ENCODE measurements around the gene ANKRD10.

ANKRD10 gene

GRCh38 chr13:110872034-110872767 lies 42.7 kb downstream of the ANKRD10 start:
- H3K4me1 ChIP-seq (ENCODE audit: control insufficient read depth, insufficient read depth, low read length): peaks cover 20% of the 10 kb centered on the region
- no peak overlapping the region for H3K9ac ChIP-seq (ENCODE audit: low read depth, low read length)
- H3K9me3 ChIP-seq (ENCODE audit: control insufficient read depth, insufficient read depth, low read length): no peaks in the 10 kb centered on the region
- no peak overlapping the region for H3K27ac ChIP-seq (ENCODE audit: low read depth, low read length)
- no peak overlapping the region for H3K4me3 ChIP-seq (ENCODE audit: low read depth, low read length)
- H3K27me3 ChIP-seq (ENCODE audit: control insufficient read depth, insufficient read depth, low read length): no peaks in the 10 kb centered on the region
- H3K36me3 ChIP-seq (ENCODE audit: control insufficient read depth, insufficient read depth, low read length): no peaks in the 10 kb centered on the region

GRCh38 chr13:110869805-110870706 lies 44.8 kb downstream of the ANKRD10 start:
- Histone ChIP-seq H3K9me3 (ENCODE audit: control insufficient read depth, insufficient read depth, low read length) (no peaks in the 10 kb centered on the region), H3K27ac (ENCODE audit: low read depth, low read length) (peak overlapping the region; percentile 64), H3K4me3 (ENCODE audit: low read depth, low read length) (no peak overlapping the region; the same call in 1 of the 2 replicates), H3K4me1 (ENCODE audit: control insufficient read depth, insufficient read depth, low read length) (peaks cover 19% of the 10 kb centered on the region), H3K36me3 (ENCODE audit: control insufficient read depth, insufficient read depth, low read length) (no peaks in the 10 kb centered on the region), H3K27me3 (ENCODE audit: control insufficient read depth, insufficient read depth, low read length) (no peaks in the 10 kb centered on the region), H3K9ac (ENCODE audit: low read depth, low read length) (no peak overlapping the region)

GRCh38 chr13:110869231-110869804 lies 45.6 kb downstream of the ANKRD10 start:
- Histone ChIP-seq H3K27ac (ENCODE audit: low read depth, low read length) (peak overlapping the region; percentile 64), H3K27me3 (ENCODE audit: control insufficient read depth, insufficient read depth, low read length) (no peaks in the 10 kb centered on the region), H3K9me3 (ENCODE audit: control insufficient read depth, insufficient read depth, low read length) (no peaks in the 10 kb centered on the region), H3K4me1 (ENCODE audit: control insufficient read depth, insufficient read depth, low read length) (peaks cover 15% of the 10 kb centered on the region), H3K9ac (ENCODE audit: low read depth, low read length) (no peak overlapping the region), H3K36me3 (ENCODE audit: control insufficient read depth, insufficient read depth, low read length) (no peaks in the 10 kb centered on the region), H3K4me3 (ENCODE audit: low read depth, low read length) (no peak overlapping the region)

- no peaks in the 10 kb centered on the region for H3K27me3 ChIP-seq (ENCODE audit: control insufficient read depth, insufficient read depth, low read length)
- H3K9me3 ChIP-seq (ENCODE audit: control insufficient read depth, insufficient read depth, low read length): no peaks in the 10 kb centered on the region
- no peak overlapping the region for H3K27ac ChIP-seq (ENCODE audit: low read depth, low read length)
- peaks cover 13% of the 10 kb centered on the region for H3K4me1 ChIP-seq (ENCODE audit: control insufficient read depth, insufficient read depth, low read length)
- no peak overlapping the region for H3K4me3 ChIP-seq (ENCODE audit: low read depth, low read length)
- no peak overlapping the region for H3K9ac ChIP-seq (ENCODE audit: low read depth, low read length)
- H3K36me3 ChIP-seq (ENCODE audit: control insufficient read depth, insufficient read depth, low read length): no peaks in the 10 kb centered on the region
Observed at GRCh38 chr13:110868720-110869119, 46.1 kb downstream of the ANKRD10 start.

- Histone ChIP-seq H3K4me1 (ENCODE audit: control insufficient read depth, insufficient read depth, low read length) (peaks cover 13% of the 10 kb centered on the region), H3K4me3 (ENCODE audit: low read depth, low read length) (no peak overlapping the region), H3K9me3 (ENCODE audit: control insufficient read depth, insufficient read depth, low read length) (no peaks in the 10 kb centered on the region), H3K27me3 (ENCODE audit: control insufficient read depth, insufficient read depth, low read length) (no peaks in the 10 kb centered on the region), H3K27ac (ENCODE audit: low read depth, low read length) (no peak overlapping the region), H3K9ac (ENCODE audit: low read depth, low read length) (no peak overlapping the region), H3K36me3 (ENCODE audit: control insufficient read depth, insufficient read depth, low read length) (no peaks in the 10 kb centered on the region)
Observed at GRCh38 chr13:110867380-110867779, 47.5 kb downstream of the ANKRD10 start.

GRCh38 chr13:110866491-110867170 lies 48.2 kb downstream of the ANKRD10 start:
- Histone ChIP-seq H3K9me3 (ENCODE audit: control insufficient read depth, insufficient read depth, low read length) (no peaks in the 10 kb centered on the region), H3K27me3 (ENCODE audit: control insufficient read depth, insufficient read depth, low read length) (no peaks in the 10 kb centered on the region), H3K27ac (ENCODE audit: low read depth, low read length) (no peak overlapping the region), H3K9ac (ENCODE audit: low read depth, low read length) (no peak overlapping the region), H3K4me1 (ENCODE audit: control insufficient read depth, insufficient read depth, low read length) (peaks cover 13% of the 10 kb centered on the region), H3K36me3 (ENCODE audit: control insufficient read depth, insufficient read depth, low read length) (no peaks in the 10 kb centered on the region), H3K4me3 (ENCODE audit: low read depth, low read length) (no peak overlapping the region)

GRCh38 chr13:110863685-110864084 lies 51.2 kb downstream of the ANKRD10 start:
- Histone ChIP-seq H3K36me3 (ENCODE audit: control insufficient read depth, insufficient read depth, low read length) (no peaks in the 10 kb centered on the region), H3K4me3 (ENCODE audit: low read depth, low read length) (no peak overlapping the region), H3K27ac (ENCODE audit: low read depth, low read length) (no peak overlapping the region), H3K4me1 (ENCODE audit: control insufficient read depth, insufficient read depth, low read length) (no peaks in the 10 kb centered on the region), H3K27me3 (ENCODE audit: control insufficient read depth, insufficient read depth, low read length) (no peaks in the 10 kb centered on the region), H3K9ac (ENCODE audit: low read depth, low read length) (no peak overlapping the region), H3K9me3 (ENCODE audit: control insufficient read depth, insufficient read depth, low read length) (no peaks in the 10 kb centered on the region)

GRCh38 chr13:110860983-110861382 lies 53.9 kb downstream of the ANKRD10 start:
- Histone ChIP-seq H3K27ac (ENCODE audit: low read depth, low read length) (no peak overlapping the region), H3K27me3 (ENCODE audit: control insufficient read depth, insufficient read depth, low read length) (no peaks in the 10 kb centered on the region), H3K9ac (ENCODE audit: low read depth, low read length) (no peak overlapping the region), H3K9me3 (ENCODE audit: control insufficient read depth, insufficient read depth, low read length) (no peaks in the 10 kb centered on the region), H3K36me3 (ENCODE audit: control insufficient read depth, insufficient read depth, low read length) (no peaks in the 10 kb centered on the region), H3K4me3 (ENCODE audit: low read depth, low read length) (no peak overlapping the region), H3K4me1 (ENCODE audit: control insufficient read depth, insufficient read depth, low read length) (no peaks in the 10 kb centered on the region)

- Histone ChIP-seq H3K36me3 (ENCODE audit: control insufficient read depth, insufficient read depth, low read length) (no peaks in the 10 kb centered on the region), H3K27ac (ENCODE audit: low read depth, low read length) (no peak overlapping the region), H3K4me1 (ENCODE audit: control insufficient read depth, insufficient read depth, low read length) (peaks cover 6% of the 10 kb centered on the region; the same call in 1 of the 2 replicates), H3K9ac (ENCODE audit: low read depth, low read length) (no peak overlapping the region), H3K9me3 (ENCODE audit: control insufficient read depth, insufficient read depth, low read length) (no peaks in the 10 kb centered on the region), H3K27me3 (ENCODE audit: control insufficient read depth, insufficient read depth, low read length) (no peaks in the 10 kb centered on the region), H3K4me3 (ENCODE audit: low read depth, low read length) (no peak overlapping the region)
Observed at GRCh38 chr13:110856942-110857835, 57.7 kb downstream of the ANKRD10 start.

GRCh38 chr13:110855363-110855762 lies 59.5 kb downstream of the ANKRD10 start:
- Histone ChIP-seq H3K9me3 (ENCODE audit: control insufficient read depth, insufficient read depth, low read length) (no peaks in the 10 kb centered on the region), H3K27me3 (ENCODE audit: control insufficient read depth, insufficient read depth, low read length) (no peaks in the 10 kb centered on the region), H3K27ac (ENCODE audit: low read depth, low read length) (no peak overlapping the region), H3K36me3 (ENCODE audit: control insufficient read depth, insufficient read depth, low read length) (no peaks in the 10 kb centered on the region), H3K4me1 (ENCODE audit: control insufficient read depth, insufficient read depth, low read length) (peaks cover 6% of the 10 kb centered on the region; the same call in 1 of the 2 replicates), H3K9ac (ENCODE audit: low read depth, low read length) (no peak overlapping the region), H3K4me3 (ENCODE audit: low read depth, low read length) (no peak overlapping the region)
